ENCODE data around the gene POMT2. TPM values are rescaled to one million over a fixed set of nuclear protein-coding genes. Genes with fewer than 3 reads are reported as not detected.
A peak's percentile ranks its signal among the peaks of the same experiment; 100 is the strongest.

Gene POMT2
- total and polyA plus RNA-seq, 11 donors: 7.0 to 27.6 (median 15.3) TPM

- WGBS, 4 donors: 71 to 87% (median 84%) methylated on average over 5 of the region's 5 CpGs
- intact Hi-C loops (cut with DNase I): no loop called here
- Histone ChIP-seq H3K27me3 (peaks cover 9 to 30% (median 20%) of the 10 kb centered on the region in 9 donors), H3K36me3 (peaks cover 0 to 38% (median 28%) of the 10 kb centered on the region in 9 donors), H3K4me1 (peaks cover 0 to 11% (median 0%) of the 10 kb centered on the region in 12 donors), H3K9me3 (peaks cover 0 to 6% (median 0%) of the 10 kb centered on the region in 12 donors), H3K27ac (no peak overlapping the region), H3K4me3 (no peak overlapping the region)
- TF ChIP-seq POLR2A (IDR thresholded peaks at IDR 0.05) (no peak), CTCF (IDR thresholded peaks at IDR 0.05) (no peak)
- ATAC-seq (no peak), DNase-seq (no peak)
These were observed 45.6 kb downstream of the POMT2 start for GRCh38 chr14:77275041-77275580.

GRCh38 chr14:77273796-77274195 lies 46.9 kb downstream of the POMT2 start:
- Histone ChIP-seq H3K27me3 (peaks cover 9 to 37% (median 20%) of the 10 kb centered on the region in 9 donors), H3K4me3 (no peak overlapping the region), H3K27ac (no peak overlapping the region), H3K4me1 (peaks cover 0 to 11% (median 0%) of the 10 kb centered on the region in 12 donors), H3K36me3 (peaks cover 0 to 25% (median 19%) of the 10 kb centered on the region in 9 donors), H3K9me3 (peaks cover 0 to 6% (median 0%) of the 10 kb centered on the region in 12 donors)
- intact Hi-C loops (cut with DNase I): no loop called here
- WGBS, 4 donors: 65 to 94% (median 76%) methylated on average over 4 of the region's 4 CpGs
- no peak for ATAC-seq
- TF ChIP-seq CTCF (IDR thresholded peaks at IDR 0.05) (no peak), POLR2A (IDR thresholded peaks at IDR 0.05) (no peak)
- no peak for DNase-seq

- Histone ChIP-seq H3K4me3 (no peak overlapping the region), H3K9me3 (peaks cover 0 to 15% (median 3%) of the 10 kb centered on the region in 12 donors), H3K27ac (no peak overlapping the region), H3K36me3 (peaks cover 0 to 11% (median 5%) of the 10 kb centered on the region in 9 donors), H3K4me1 (peaks cover 0 to 11% (median 0%) of the 10 kb centered on the region in 12 donors), H3K27me3 (peaks cover 9 to 44% (median 29%) of the 10 kb centered on the region in 9 donors)
- DNase-seq (no peak), ATAC-seq (no peak)
- intact Hi-C loops (cut with DNase I): no loop called here
- TF ChIP-seq POLR2A (IDR thresholded peaks at IDR 0.05): no peak
- no peak for TF ChIP-seq CTCF (IDR thresholded peaks at IDR 0.05)
- 81 to 86% (median 84%) methylated on average over 4 of the region's 4 CpGs for WGBS, 4 donors
These were observed 48.4 kb downstream of the POMT2 start for GRCh38 chr14:77272261-77272660.

- intact Hi-C loops (cut with DNase I): no loop called here
- DNase-seq (no peak), ATAC-seq (no peak)
- Histone ChIP-seq H3K27ac (no peak within 1 kb of the TSS), H3K4me3 (peak within 1 kb of the TSS in 1 of 12 donors; percentile 16), H3K9me3 (peaks cover 0 to 15% (median 3%) of the 10 kb centered on the region in 12 donors), H3K4me1 (peaks cover 0 to 11% (median 0%) of the 10 kb centered on the region in 12 donors), H3K36me3 (peaks cover 0 to 2% (median 0%) of the 10 kb centered on the region in 9 donors), H3K27me3 (peaks cover 9 to 48% (median 30%) of the 10 kb centered on the region in 9 donors)
- 12 to 29% (median 18%) methylated on average over 5 to 38 of the region's 38 CpGs for WGBS, 4 donors
- TF ChIP-seq POLR2A (IDR thresholded peaks at IDR 0.05) (no peak), CTCF (IDR thresholded peaks at IDR 0.05) (no peak)
These were observed 49.5 kb downstream of the POMT2 start, which contains the start of gene NGB for GRCh38 chr14:77271113-77271710. Gene NGB (minus strand): TSS chr14:77271206. CDS start chr14:77270937, 269 bp downstream.

All from heart left ventricle (tissue), 16 donors.